HuH-7 (cell line): ENCODE results near the gene GRIN1.

Experiments
- DNase-seq: peaks from one replicate; pipeline ENCODE4 v3.0.0; 2011; ENCODE audit warnings: low spot score

GRIN1 gene

DNA sequence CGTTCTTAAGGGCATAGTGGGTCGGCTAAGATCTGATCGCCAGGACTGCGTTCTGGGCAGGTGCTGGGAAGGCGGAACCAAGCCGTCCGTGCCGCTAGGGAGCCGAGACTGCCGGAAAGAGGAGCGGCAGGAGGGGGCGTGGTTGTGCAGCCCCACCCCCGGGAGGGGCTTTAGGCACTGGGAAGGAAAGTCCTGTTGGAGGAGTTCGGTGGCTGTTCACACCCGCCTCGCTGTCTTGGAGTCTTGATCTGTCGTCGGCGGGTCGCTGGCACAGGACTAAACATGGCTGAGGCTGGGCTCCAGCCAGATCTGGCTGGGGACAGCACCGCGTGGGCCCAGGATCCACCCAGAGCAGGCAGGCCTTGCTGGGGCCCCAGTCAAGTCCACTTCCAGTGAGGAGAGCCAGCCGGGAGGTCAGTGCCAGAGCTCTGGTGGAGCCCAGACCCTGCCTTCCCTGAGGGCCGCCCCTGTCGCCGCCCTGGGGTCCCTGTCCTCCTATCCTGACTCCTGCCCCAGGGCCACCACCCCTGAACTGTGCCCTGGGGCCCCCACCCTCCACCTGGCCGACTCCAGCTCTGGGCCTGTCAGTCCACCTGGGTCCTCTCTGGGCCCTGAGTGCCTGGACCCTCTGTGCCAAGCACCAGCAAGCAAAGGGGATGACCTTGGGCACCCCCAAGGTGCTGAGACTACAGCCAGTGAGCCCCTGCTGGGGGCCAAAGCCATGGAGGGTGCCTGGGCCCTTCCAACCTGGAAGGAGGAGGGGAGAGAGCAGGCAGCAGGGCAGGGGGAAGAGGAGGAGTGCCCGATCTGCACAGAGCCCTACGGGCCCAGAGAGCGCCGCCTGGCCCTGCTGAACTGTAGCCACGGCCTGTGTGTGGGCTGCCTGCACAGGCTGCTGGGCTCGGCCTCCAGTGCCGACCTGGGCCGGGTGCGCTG lies 78.6 kb downstream of the GRIN1 start:
- DNase-seq, result no peak

DNA sequence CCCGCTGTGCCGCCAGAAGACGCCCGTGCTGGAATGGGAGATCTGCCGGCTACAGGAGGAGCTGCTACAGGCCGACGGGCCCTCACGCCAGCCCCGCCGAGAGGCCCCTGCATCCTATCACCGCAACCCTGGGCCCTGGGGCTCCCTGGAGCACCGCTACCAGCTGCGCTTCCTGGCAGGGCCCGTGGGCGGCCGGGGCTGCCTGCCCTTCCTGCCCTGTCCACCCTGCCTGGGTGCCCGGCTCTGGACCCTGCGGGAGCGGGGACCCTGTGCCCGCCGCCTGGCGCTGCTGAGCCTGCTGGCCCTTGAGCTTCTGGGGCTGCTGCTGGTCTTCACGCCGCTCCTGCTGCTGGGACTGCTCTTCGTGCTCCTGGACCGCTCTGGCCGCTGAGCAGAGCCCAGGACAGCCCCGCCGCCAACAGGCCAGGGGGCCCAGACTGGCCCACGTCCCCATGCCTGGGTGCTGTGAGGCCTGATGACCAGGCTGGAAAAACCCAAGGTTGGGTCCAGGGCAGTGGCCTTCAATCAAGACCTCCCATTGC lies 79.3 kb downstream of the GRIN1 start:
- DNase-seq, result no peak
